Activated naive CD4-positive, alpha-beta T cell treated with Interleukin-2 at 50 U/mL for 16 hours (primary cell): ENCODE results near the gene HOXB2.
A peak's percentile ranks its signal among the peaks of the same experiment; 100 is the strongest.

Experiments used
- DNase-seq: peaks from one replicate; pipeline ENCODE4 v3.0.0-alpha.2; 2020

Gene HOXB2

DNA sequence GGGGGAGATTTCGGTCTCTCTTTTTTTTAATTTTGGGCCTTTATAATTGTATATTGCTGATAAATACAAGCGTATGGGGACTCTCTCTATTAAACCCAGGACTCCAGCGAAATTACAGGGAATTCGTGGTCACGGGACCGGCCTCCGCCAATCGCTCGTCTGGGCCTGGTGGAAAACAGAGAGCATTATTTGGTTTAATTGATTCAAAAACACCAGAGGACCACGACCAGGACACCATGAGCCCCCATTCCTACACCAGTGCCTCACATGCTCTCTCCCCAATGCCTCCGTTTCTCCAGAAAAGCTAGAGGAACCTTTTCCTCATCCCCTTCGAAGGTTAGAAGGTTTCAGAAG, at the start of gene HOXB2:
HOXB2 (minus strand) TSS at position 88 of the 354 bp plus-strand sequence. CDS start 198 bp downstream, outside the sequence.
- DNase-seq: no peak

DNA sequence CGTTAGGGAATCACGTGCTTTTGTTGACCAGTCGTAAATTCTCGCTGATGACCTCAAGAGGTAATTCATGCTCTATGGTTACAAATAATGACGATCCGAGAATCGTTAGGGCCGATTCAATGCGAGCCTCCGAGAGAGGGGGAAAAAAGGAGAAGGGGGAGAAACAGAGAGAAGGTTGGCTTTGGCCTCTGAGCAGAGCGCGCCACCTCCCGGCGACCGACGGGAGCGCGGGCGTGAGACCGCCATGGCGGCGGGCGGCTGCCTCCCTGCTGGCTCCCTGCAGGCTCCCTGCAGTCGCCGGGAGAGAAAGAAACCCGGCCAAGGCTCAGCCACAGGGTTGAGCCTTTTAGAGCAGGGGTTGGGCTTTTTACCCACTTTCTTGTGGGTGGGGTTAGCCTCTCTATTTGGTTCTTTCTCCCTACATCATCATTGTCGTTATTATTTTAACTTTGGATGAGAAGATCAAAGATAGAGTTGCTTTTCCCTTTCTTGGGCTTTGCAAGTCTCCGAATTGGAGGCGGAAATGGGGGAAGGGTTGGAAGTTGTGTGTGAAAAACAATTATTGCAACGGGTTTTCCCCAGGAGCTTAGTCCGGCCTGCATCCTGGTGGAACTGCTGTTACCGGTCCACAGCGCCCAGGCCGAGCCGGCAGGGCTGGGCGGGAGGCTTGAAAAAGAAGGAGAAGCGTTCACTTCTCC, 49.1 kb upstream of the HOXB2 start:
- peak; percentile 85 for DNase-seq

DNA sequence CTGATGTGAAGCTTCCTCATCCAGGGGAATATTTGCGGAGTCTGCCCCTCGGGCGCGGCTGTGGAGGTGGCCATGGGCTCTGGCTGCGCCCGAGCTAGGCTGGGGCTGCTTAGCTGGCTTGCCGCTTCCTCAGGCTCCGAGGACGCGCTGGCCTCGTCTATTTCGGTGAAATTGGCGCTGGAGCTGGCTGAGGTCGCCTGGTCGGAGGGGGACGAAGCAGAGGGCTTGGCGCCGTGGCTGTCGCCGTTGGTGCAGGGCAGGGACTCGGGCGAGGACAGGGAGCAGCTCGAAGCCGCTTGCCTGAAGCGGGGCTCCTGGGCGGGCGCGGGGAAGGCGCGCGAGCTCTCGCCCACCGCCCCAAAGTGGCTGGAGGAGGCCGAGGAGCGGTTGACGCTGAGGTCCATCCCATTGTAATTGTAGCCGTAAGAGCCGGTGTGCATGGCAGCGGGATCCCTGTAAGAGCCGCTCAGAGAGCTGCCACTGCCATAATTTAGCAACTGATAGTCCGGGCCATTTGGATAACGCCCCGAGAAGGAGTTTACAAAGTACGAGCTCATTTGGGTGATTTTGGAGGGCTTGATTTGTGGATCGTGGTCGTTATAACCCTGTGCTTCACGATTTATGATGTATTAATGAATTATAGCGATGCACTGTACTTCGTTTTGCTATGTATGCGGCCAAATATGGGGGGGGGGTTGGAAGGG, 48.4 kb upstream of the HOXB2 start, which contains the start of gene HOXB5:
HOXB5 (minus strand) TSS at position 654 of the 704 bp plus-strand sequence; CDS start at position 557, 97 bp downstream.
- no peak for DNase-seq

DNA sequence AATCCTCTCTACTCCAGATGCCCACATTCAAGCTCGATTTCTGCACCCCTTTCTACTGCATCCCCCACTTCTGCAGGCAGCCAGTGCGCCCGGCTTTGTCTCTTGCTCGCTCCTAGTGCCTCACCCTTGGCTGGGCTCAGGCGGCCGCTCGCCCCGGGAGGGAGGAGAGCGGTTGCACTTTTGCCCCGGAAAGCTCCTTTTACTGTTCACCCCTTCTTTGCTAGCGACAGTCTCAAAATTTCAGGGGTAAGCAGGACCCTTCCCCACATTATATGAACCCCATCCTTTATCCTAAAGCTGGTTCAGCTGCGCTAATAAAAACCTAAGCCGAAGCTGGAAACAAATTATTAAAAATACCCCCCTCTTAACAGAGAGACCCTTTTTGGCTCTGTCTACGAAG, 47.7 kb upstream of the HOXB2 start:
- DNase-seq: no peak

DNA sequence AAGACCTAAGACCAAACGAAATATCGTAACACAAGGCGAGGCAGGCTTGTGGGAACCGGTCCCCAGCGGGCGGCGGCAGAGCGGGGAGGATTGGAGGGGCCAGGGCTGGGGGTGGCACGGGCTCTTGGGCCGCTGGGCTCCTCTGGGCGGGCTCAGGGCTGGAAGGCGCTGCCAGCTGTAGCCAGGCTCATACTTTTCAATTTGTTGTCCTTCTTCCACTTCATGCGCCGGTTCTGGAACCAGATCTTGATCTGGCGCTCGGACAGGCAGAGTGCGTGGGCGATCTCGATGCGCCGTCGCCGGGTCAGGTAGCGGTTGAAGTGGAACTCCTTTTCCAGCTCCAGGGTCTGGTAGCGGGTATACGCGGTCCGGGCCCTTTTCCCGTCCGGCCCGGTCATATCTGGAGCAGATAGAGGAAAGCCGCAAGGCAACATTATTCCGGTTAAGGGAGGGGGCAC, 47.2 kb upstream of the HOXB2 start:
- no peak for DNase-seq

DNA sequence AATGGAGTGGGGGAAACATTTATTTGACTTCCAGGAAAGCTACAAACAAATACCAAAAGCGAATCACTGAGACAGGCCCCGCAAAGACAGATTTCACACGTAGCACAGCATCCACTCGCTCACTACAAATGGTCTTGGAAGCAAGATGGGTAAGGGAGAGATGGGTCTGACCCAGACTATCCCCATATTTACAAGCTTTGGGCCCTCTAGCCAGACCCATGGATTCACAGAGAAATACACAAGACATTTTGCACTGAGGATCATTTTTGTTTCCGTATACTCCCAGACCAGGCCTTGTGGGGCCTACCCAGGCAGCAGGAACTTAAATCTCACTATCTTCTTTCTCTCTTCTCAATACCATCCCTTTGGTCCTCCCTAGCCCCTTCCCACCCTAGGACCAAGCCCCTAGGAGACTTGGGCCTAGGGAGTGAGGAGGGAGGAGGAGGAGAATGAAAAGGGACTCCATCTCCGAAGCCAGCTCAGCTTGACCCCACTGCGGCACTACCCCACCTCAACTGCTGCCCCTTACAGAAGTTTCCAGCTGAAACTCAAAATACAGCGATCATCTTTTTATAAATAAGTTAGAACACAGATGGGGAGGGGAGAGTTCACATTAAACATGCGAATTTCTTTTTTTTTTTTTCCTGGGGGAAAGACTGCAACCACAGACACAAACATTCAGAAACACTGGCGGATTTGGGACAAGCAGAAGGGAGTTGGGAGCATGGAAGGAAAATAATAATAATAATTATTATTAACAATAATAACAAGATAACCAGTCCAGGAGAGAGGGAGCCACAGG, 46.5 kb upstream of the HOXB2 start:
- DNase-seq: no peak

DNA sequence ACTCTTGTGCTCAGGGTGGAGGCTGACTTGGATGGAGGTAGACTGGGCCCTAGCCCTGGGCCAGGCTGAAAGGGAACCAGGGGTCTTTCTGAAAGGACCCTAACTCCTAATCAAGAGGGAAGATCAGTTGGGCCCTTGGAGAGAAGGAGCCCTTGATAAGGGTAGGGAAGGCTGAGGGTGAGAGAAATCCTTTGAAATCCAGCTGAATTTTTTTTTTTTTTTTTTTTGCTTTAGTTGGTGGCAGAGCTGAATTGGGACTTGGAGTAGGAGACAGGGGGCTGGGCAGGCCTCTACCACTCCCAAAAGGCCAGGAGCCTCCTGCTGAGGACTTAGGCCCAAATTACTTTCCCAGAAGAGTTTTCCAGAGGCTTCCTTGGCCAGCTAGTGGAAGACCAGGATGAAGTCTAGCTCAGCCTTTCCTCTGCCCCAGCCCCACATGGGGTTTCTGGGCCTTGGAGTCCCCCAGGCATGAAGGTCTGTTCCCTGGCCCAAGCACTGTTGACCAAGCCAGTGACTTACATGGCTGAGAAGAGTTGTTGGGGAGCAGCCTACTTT, 45.8 kb upstream of the HOXB2 start:
- DNase-seq: no peak

DNA sequence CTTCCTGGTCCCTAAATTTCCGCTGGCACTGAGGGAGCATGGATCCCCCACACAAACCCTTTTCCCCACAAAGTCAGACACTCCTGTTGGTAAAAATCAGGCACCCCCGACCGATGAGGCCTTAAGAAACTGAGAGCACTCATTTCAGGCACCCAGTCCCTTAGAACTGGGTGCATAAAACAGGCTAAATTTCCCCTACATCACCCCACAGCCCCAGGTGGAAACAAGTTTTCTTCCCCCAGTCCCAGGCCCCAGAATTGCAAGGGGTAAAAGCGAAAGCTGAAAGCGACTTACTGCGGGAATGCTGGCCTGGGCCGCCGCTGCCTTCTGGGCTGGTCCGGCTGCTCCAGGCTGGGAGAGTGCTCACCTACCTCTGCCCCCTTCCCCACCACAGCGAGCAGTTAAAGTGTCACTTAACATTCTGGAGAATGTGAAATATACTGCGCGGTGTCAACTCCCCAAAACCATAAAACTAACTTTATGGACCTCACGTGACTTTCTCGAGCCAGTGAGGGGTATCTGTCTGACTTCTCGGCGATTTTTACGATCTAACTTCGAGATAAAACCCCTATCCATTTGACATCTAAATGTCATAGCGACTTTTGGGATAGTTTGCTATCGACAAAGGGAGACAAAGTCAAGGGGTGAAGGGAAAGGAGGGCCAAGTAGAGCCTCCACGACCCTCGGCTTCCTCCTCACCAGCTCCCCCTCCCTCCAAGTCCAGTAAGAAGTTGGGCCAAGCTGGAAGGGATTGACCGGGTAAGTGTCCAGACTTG, 45.1 kb upstream of the HOXB2 start, which contains the start of gene HOXB3:
HOXB3 (minus strand) TSS at position 411 of the 776 bp plus-strand sequence. CDS start 37,767 bp downstream, outside the sequence.
- DNase-seq: no peak

DNA sequence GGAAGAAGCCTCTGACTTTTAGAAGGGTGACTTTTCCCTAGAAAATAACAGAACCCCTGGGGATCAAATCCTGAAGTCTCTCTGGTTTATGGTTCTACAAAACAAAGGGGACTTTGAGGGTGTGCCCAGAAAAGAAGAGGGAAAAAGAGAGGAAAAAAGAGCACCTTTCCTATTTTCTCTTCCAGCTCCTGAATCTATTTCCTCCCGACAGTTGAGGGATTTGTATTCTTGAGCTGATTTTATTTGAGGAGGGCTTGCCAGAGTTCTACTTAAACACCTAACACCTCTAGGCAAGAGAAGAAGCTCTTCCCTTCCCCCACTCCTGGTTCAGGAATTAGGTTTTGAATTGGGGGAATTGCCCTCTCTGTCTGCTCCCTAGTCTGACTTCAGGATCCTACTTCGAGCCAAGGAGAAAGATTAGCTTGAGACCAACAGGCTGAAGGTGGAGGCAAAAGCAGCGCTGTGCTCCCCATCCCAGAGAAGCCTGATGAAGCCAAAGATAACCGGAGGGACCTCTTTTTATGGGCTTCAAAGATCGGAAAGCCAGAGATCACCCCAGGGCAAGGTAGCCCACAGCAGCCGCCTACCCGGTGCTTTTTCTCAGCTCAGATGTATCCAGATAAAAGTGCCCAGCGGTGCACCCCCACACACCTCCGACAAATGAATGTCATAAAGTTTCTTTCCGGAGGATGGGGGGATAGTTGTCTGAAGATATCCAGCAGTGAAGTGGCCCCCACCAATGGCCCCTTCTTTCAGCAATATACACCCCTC, 44.3 kb upstream of the HOXB2 start:
- no peak for DNase-seq

DNA sequence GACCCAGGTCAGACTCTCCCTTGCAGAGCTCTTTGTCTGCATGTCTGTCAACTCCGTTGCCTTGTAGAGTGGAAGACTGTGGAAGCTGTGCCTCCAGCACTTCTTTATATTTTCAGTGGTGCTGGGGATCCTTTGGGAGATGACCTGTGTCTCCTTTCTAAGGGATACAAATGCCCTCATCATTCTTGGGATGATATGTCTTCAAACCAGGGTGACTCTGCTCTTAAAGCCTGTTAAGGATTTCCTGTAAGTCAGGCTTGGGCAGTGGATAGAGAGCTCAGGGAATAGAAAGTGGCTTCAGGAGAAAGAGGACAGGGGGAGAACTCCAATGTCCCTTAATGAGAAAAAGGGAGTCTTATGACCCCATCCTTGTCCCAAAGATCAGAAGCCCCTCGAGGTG, 43.6 kb upstream of the HOXB2 start:
- no peak for DNase-seq

DNA sequence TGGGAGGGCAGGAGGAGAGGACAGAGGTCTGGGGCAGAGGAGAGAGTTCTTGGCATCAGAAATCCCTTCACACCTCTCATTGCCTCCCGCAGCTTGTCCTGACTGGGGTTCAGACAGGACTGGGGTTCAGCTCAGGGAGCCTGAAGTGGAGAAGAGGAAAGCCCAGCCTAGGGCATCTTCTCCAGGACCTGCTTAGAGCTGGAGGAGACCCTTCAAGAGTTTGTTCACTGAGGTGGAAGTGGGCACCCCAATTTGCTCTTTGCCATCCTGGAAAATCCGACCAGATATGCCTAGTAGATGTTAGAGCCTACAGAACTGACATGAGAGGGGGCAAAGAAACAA, 43.1 kb upstream of the HOXB2 start:
- DNase-seq: no peak

DNA sequence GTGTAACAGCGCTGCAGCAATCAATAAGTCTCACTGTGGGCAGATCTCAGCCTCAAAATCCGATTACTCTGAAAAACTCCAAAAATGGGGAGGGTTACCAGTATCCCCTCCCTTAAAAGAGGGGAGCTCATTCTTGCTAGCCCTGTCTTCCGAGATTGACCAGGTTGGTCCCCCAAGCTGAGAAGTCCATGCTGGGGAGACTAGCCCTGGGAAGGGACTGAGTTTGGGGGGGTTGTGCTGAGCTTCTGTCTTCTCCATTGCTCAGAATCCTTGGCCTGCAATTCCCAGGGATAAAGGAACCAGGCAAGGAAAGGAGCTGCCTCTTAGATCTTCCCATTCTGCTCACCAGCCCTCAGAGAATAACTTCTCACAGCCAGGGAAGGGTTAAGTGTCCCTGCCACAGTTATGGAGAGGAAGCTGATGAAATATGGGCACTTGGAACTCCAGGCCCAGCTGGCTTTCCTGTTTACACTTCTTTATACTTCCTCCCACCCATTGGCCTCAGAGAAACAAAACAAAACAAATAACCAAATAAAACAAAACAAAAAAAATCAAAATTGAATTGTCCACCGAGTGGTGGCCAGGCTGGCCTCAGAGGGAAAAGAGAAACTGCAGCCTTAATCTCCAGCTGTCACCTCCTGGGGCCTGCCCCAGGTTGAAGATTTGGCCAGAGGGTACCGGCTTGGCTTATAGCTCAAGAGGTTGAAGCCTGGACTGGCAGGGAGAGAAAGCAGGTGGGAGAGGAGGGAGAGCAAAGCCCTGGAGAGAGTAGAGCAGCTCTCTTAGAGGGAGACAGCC, 42.6 kb upstream of the HOXB2 start:
- no peak for DNase-seq

DNA sequence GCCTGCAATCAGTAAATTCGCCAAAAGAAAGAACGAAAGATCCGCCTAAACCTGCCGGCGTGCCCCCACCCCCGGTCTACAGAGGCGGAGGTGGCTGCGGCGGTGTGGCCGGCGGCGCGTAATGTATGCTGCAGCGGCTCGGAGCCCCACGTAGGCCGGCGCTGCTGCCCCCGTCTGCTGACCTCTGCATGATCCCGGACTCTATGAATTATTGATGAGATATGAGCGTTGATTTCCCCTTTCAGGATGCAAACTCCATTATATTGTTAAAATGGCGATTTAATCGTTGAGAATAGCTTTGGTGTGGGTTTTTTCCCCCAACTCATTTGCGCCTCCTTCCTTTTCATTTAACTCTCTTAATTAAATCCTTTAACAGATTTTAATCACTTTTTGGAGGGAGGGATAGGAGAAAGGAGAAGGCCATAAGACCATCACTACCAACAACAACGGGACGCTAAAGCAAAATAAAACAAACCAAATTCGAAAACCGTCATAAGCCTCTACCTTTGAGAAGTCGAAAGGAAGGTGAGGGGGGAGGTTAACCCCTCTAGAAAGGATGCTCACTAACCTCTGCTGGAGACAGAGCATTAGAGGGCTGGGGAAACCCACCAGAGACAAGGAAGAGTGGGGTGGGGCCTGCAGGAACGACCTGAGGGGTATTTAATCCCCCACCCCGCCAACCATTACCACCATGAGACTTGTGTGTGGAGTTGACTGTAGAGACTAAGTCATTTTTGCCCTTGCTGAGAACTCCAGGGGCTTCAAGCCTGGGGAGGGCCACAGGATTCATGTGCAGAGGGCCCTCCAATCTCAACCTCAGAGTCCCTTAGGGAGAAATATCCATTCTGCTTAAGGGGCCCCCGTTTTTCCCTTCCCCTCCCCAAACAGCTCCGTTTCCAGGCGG, 41.7 kb upstream of the HOXB2 start:
- peak; percentile 52 for DNase-seq

DNA sequence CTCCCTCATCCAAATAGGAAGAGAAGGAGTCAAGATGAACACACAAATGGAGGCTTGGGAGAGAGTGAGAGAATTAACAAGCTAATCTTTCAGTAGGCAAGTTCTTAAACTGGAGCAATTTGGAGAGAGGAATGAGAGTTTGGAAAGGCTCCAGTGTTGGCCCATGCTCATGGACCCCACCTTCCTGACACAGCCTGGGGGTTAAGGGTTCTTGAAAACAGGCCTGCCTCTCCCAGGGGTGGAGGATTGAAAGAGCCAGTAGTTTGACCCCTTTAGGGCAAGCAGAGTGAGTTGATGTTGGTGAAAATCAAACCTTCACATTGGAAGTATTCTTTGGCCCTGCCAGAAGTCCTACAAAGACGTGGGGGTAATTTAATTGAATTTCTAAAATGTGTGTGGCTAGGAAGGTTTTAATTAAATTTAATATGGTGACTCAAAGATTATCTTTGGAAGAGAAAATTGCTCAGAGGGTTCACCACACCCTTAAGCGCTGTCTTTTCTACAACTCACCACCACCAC, 39.4 kb upstream of the HOXB2 start:
- no peak for DNase-seq

DNA sequence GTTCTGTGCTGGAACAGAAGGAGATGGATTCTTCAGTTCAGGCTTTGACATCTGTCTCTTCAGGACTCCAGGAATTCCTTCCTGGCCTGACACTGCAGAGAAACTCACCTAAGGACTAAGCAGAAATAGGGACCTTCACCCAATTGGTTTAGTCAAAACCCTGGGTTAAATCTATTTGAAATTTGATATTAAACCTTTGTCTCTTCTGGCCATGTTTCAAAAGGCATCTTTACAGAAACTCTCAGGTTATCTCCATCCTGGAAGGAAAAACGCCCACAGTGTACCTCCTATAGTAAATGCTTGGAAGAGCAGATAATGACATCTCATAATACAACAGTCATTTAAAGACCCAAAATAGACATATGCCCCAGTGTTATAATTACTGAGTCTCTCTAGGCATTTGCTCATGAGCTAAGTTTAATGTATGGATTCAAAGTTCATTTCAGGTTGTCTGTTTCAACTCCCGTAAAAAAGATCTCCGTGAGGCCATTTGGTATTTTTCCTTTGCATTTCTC, 38.9 kb upstream of the HOXB2 start:
- no peak for DNase-seq

DNA sequence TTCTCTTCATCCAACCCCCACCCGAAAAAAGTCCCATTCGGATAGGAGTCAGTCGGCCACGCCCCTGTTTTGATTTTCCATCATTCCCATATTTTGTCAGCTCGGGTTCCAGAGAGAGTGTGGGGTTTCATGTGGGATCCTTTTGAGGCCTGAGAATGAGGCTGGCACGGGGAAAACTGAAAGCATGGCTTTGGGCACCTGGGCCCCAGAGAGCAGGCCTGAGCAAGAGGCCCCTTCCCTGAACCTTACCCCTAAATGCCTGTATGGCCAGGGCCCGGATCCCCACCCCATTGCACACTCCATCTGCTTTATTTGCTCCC, 37.8 kb upstream of the HOXB2 start:
- no peak for DNase-seq

DNA sequence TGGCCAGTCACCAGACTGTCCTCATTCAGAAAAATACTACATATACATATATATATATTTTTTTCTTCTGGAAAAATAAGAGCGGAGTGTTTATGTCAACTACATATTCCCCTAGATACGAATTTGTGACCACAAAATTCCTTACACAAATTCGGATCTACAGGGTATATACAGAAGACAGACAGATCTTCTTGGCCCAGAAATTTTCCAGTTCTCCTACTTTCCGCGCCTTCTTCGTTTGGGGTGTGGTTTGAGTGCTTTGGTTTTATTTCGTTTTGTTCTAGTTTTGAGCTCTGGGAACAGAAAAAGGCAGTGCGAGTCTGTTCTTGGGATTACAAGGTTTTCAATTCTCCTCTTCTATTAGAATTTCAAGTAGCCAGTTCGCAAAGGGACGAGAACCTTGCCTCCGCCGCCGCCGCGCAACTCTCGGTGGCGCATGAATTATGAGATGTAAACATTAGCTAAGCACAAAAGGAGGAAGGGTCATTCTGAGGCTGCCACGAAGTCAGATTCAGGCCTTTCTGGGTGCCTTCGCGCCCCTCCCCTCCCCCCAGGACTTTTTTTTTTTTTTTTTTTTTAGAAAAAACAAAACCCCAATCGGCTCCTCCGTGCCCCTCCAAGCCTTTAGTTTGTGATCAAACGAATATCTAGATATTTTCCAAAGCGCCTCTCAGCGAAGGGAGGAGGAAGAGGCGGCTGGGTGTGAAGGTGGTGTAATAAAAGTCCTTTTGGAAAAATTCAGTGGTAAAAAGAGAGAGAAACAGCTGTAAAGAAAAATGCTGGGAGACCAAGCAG, 35.0 kb upstream of the HOXB2 start:
- no peak for DNase-seq

DNA sequence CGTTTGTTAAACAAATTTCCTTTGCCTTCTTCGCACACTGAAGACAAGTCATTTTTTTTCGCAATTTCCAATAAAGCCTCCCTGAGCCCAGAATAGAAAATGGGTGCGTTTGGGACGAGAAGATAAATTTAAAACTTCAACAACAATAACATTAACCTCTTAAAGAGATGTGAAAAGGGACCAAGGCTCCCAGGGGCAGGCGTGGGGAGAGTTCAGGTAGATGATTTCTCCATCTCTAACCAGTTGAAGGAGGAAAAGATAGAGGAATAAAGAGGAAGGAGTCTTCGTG, 34.5 kb upstream of the HOXB2 start:
- DNase-seq: no peak
